IgD-negative memory B cell (primary cell): ENCODE measurements around the gene WNT5B. TPM values are rescaled to one million over a fixed set of nuclear protein-coding genes. Genes with fewer than 3 reads are reported as not detected.

Experiments
- H3K27ac Mint-ChIP-seq, 3 donors: one replicate each; pipeline ENCODE4 v1.8.0; 2020 to 2022; ENCODE audit warnings: mild to moderate bottlenecking in 3 of 3, mixed read lengths in 3 of 3, moderate library complexity in 1 of 3
- H3K27me3 Mint-ChIP-seq: one replicate; pipeline ENCODE4 v1.8.0; 2021; ENCODE audit warnings: mixed read lengths
- H3K36me3 Mint-ChIP-seq: one replicate; pipeline ENCODE4 v1.8.0; 2020; ENCODE audit warnings: mild to moderate bottlenecking, mixed read lengths
- H3K4me1 Mint-ChIP-seq, 3 donors: one replicate each; pipeline ENCODE4 v1.8.0; 2020 to 2022; ENCODE audit warnings: mixed read lengths in 3 of 3, mild to moderate bottlenecking in 1 of 3
- H3K4me3 Mint-ChIP-seq, 4 donors: one replicate each; pipeline ENCODE4 v1.8.0; 2020 to 2022; ENCODE audit warnings: mild to moderate bottlenecking in 4 of 4, mixed read lengths in 4 of 4, moderate library complexity in 3 of 4
- H3K9me3 Mint-ChIP-seq, 3 donors: one replicate each; pipeline ENCODE4 v1.8.0; 2020 to 2021; ENCODE audit warnings: mixed read lengths in 3 of 3, mild to moderate bottlenecking in 1 of 3
- polyA plus RNA-seq: library from polyadenylated mRNA; unstranded; fragments of 300-500 nt; fragmentation: Illumina TruSeq; gene quantifications from one replicate; pipeline ENCODE4 v1.2.3, GENCODE V29; 2021

The WNT5B gene
- polyA plus RNA-seq, 1 donor from 2014 or later: 0.33 TPM

GRCh38 chr12:1665366-1665765, 36.3 kb downstream of the WNT5B start:
- Mint-ChIP-seq H3K27ac (peak overlapping the region in 1 of 3 donors; percentile 81), H3K9me3 (no peaks in the 10 kb centered on the region), H3K27me3 (peaks cover 2% of the 10 kb centered on the region), H3K36me3 (peaks cover 3% of the 10 kb centered on the region), H3K4me3 (peak overlapping the region in 2 of 4 donors; percentile 17 to 74), H3K4me1 (peaks cover 23 to 27% (median 24%) of the 10 kb centered on the region in 3 donors)

GRCh38 chr12:1666215-1666614, 37.2 kb downstream of the WNT5B start:
- Mint-ChIP-seq H3K36me3 (peaks cover 3% of the 10 kb centered on the region), H3K27ac (peak overlapping the region in 1 of 3 donors; percentile 36), H3K9me3 (no peaks in the 10 kb centered on the region), H3K4me3 (peak overlapping the region in 1 of 4 donors; percentile 23), H3K27me3 (peaks cover 2% of the 10 kb centered on the region), H3K4me1 (peaks cover 20 to 26% (median 24%) of the 10 kb centered on the region in 3 donors)

- Mint-ChIP-seq H3K36me3 (peaks cover 3% of the 10 kb centered on the region), H3K27ac (peak overlapping the region in 1 of 3 donors; percentile 36), H3K4me1 (peaks cover 20 to 27% (median 22%) of the 10 kb centered on the region in 3 donors), H3K27me3 (peaks cover 2% of the 10 kb centered on the region), H3K9me3 (no peaks in the 10 kb centered on the region), H3K4me3 (peak overlapping the region in 1 of 4 donors; percentile 23)
Observed at GRCh38 chr12:1666685-1667162, 37.7 kb downstream of the WNT5B start.

GRCh38 chr12:1668833-1669543, 40.0 kb downstream of the WNT5B start:
- peaks cover 2% of the 10 kb centered on the region for H3K27me3 Mint-ChIP-seq
- peaks cover 3% of the 10 kb centered on the region for H3K36me3 Mint-ChIP-seq
- H3K27ac Mint-ChIP-seq: peak overlapping the region in 1 of 3 donors; percentile 23
- H3K9me3 Mint-ChIP-seq: no peaks in the 10 kb centered on the region
- peaks cover 19 to 25% (median 20%) of the 10 kb centered on the region in 3 donors for H3K4me1 Mint-ChIP-seq
- peak overlapping the region in 2 of 4 donors; percentile 8 to 19 for H3K4me3 Mint-ChIP-seq

- Mint-ChIP-seq H3K9me3 (no peaks in the 10 kb centered on the region), H3K36me3 (peaks cover 3% of the 10 kb centered on the region), H3K4me1 (peaks cover 16 to 22% (median 19%) of the 10 kb centered on the region in 3 donors), H3K27me3 (peaks cover 2% of the 10 kb centered on the region), H3K27ac (peak overlapping the region in 1 of 3 donors; percentile 42), H3K4me3 (no peak overlapping the region)
Observed at GRCh38 chr12:1670358-1671268, 41.6 kb downstream of the WNT5B start.

GRCh38 chr12:1676043-1676442, 47.0 kb downstream of the WNT5B start:
- H3K9me3 Mint-ChIP-seq: no peaks in the 10 kb centered on the region
- peaks cover 0 to 4% (median 0%) of the 10 kb centered on the region in 3 donors for H3K4me1 Mint-ChIP-seq
- no peak overlapping the region for H3K27ac Mint-ChIP-seq
- H3K4me3 Mint-ChIP-seq: no peak overlapping the region
- H3K27me3 Mint-ChIP-seq: peaks cover 3% of the 10 kb centered on the region
- H3K36me3 Mint-ChIP-seq: no peaks in the 10 kb centered on the region

- no peaks in the 10 kb centered on the region for H3K36me3 Mint-ChIP-seq
- H3K9me3 Mint-ChIP-seq: peaks cover 0 to 3% (median 0%) of the 10 kb centered on the region in 3 donors
Observed at GRCh38 chr12:1680804-1681492, 51.9 kb downstream of the WNT5B start.

GRCh38 chr12:1681493-1681807, 52.4 kb downstream of the WNT5B start:
- no peaks in the 10 kb centered on the region for H3K36me3 Mint-ChIP-seq
- no peaks in the 10 kb centered on the region for H3K4me1 Mint-ChIP-seq
- peaks cover 3% of the 10 kb centered on the region for H3K27me3 Mint-ChIP-seq
- H3K9me3 Mint-ChIP-seq: peaks cover 0 to 3% (median 0%) of the 10 kb centered on the region in 3 donors
- no peak overlapping the region for H3K27ac Mint-ChIP-seq
- H3K4me3 Mint-ChIP-seq: no peak overlapping the region

More at GRCh38 chr12:1680804-1681492, 51.9 kb downstream of the WNT5B start:
- Mint-ChIP-seq H3K4me1 (peaks cover 0 to under 1% (median 0%) of the 10 kb centered on the region in 3 donors), H3K27ac (no peak overlapping the region), H3K27me3 (peaks cover 3% of the 10 kb centered on the region), H3K4me3 (no peak overlapping the region)

GRCh38 chr12:1688086-1688710, 59.2 kb downstream of the WNT5B start:
- Mint-ChIP-seq H3K27ac (peak overlapping the region in 2 of 3 donors; percentile 15 to 78), H3K27me3 (no peaks in the 10 kb centered on the region), H3K4me3 (peak overlapping the region in 2 of 4 donors; percentile 11 to 23), H3K4me1 (peaks cover 16 to 27% (median 25%) of the 10 kb centered on the region in 3 donors), H3K9me3 (peaks cover 0 to 1% (median 0%) of the 10 kb centered on the region in 3 donors), H3K36me3 (no peaks in the 10 kb centered on the region)

GRCh38 chr12:1690578-1691122, 61.6 kb downstream of the WNT5B start, which contains the start of gene ADIPOR2:
Gene ADIPOR2 (plus strand): TSS chr12:1691070. CDS start chr12:1754344, 63,274 bp downstream.
- Mint-ChIP-seq H3K4me3 (peak within 1 kb of the TSS; percentile 90 to 95 (median 92)), H3K27me3 (no peaks in the 10 kb centered on the region), H3K27ac (peak within 1 kb of the TSS; percentile 95 to 99 (median 98)), H3K36me3 (no peaks in the 10 kb centered on the region), H3K9me3 (no peaks in the 10 kb centered on the region), H3K4me1 (peaks cover 22 to 33% (median 33%) of the 10 kb centered on the region in 3 donors)

- no peaks in the 10 kb centered on the region for H3K9me3 Mint-ChIP-seq
- peak overlapping the region; percentile 89 to 98 (median 95) for H3K27ac Mint-ChIP-seq
- peaks cover 27 to 40% (median 38%) of the 10 kb centered on the region in 3 donors for H3K4me1 Mint-ChIP-seq
- H3K36me3 Mint-ChIP-seq: no peaks in the 10 kb centered on the region
- H3K4me3 Mint-ChIP-seq: peak overlapping the region; percentile 90 to 95 (median 92)
- H3K27me3 Mint-ChIP-seq: no peaks in the 10 kb centered on the region
Observed at GRCh38 chr12:1691123-1692007, 62.3 kb downstream of the WNT5B start.

- no peaks in the 10 kb centered on the region for H3K27me3 Mint-ChIP-seq
- no peaks in the 10 kb centered on the region for H3K36me3 Mint-ChIP-seq
- no peaks in the 10 kb centered on the region for H3K9me3 Mint-ChIP-seq
- H3K4me3 Mint-ChIP-seq: peak overlapping the region; percentile 90 to 95 (median 92)
- peaks cover 31 to 47% (median 46%) of the 10 kb centered on the region in 3 donors for H3K4me1 Mint-ChIP-seq
- peak overlapping the region; percentile 89 to 98 (median 95) for H3K27ac Mint-ChIP-seq
Observed at GRCh38 chr12:1692226-1692625, 63.2 kb downstream of the WNT5B start.
